HG02970 (cell line): ENCODE measurements around the gene CTNND2.

Source experiments
- ATAC-seq: cut with Tn5 transposase; IDR thresholded peaks from one replicate; pipeline ENCODE4 v1.9.1; 2021; ENCODE audit warnings: mild to moderate bottlenecking, moderate library complexity, moderate number of reproducible peaks; ENCODE audit not compliant: unreplicated experiment, low FRiP score

Gene CTNND2

GRCh38 chr5:11540112-11540511, 364.1 kb downstream of the CTNND2 start:
- no peak for ATAC-seq

- no peak for ATAC-seq
These were observed 372.3 kb downstream of the CTNND2 start for GRCh38 chr5:11531811-11532555.

- no peak for ATAC-seq
These were observed 375.5 kb downstream of the CTNND2 start for GRCh38 chr5:11528720-11529119.

GRCh38 chr5:11527652-11528349, 376.4 kb downstream of the CTNND2 start:
- no peak for ATAC-seq

- no peak for ATAC-seq
These were observed 379.2 kb downstream of the CTNND2 start for GRCh38 chr5:11525020-11525419.

- no peak for ATAC-seq
These were observed 380.1 kb downstream of the CTNND2 start for GRCh38 chr5:11524188-11524587.

GRCh38 chr5:11522796-11523195, 381.4 kb downstream of the CTNND2 start:
- no peak for ATAC-seq

- ATAC-seq, result no peak
These were observed 383.9 kb downstream of the CTNND2 start for GRCh38 chr5:11520241-11520930.

GRCh38 chr5:11519236-11519635, 385.0 kb downstream of the CTNND2 start:
- ATAC-seq, result no peak

- no peak for ATAC-seq
These were observed 385.6 kb downstream of the CTNND2 start for GRCh38 chr5:11518676-11519075.

GRCh38 chr5:11514705-11515432, 389.4 kb downstream of the CTNND2 start:
- no peak for ATAC-seq

- ATAC-seq, result no peak
These were observed 392.4 kb downstream of the CTNND2 start for GRCh38 chr5:11511878-11512277.

- no peak for ATAC-seq
These were observed 393.4 kb downstream of the CTNND2 start for GRCh38 chr5:11510889-11511288.

GRCh38 chr5:11509793-11510192, 394.5 kb downstream of the CTNND2 start:
- no peak for ATAC-seq

- no peak for ATAC-seq
These were observed 396.9 kb downstream of the CTNND2 start for GRCh38 chr5:11507156-11507910.

- no peak for ATAC-seq
These were observed 399.4 kb downstream of the CTNND2 start for GRCh38 chr5:11504886-11505193.

- ATAC-seq, result no peak
These were observed 400.0 kb downstream of the CTNND2 start for GRCh38 chr5:11504065-11504885.

GRCh38 chr5:11502783-11503182, 401.5 kb downstream of the CTNND2 start:
- no peak for ATAC-seq

GRCh38 chr5:11497651-11498050, 406.6 kb downstream of the CTNND2 start:
- no peak for ATAC-seq
